ENCODE results near the gene CCNY.
A peak's percentile ranks its signal among the peaks of the same experiment; 100 is the strongest.
"Not testable (repeated sequence)": the region's sequence is repeated elsewhere in the genome, so short reads cannot be mapped to it uniquely, and the experiment has no call there.

Gene CCNY

GRCh38 chr10:35336084-35336831 is at the start of gene CCNY:
Gene CCNY, plus strand, starts transcription at chr10:35336509. Its CDS starts 545 bp downstream, at chr10:35337054.
- DNase-seq = peak; percentile 56

DNA sequence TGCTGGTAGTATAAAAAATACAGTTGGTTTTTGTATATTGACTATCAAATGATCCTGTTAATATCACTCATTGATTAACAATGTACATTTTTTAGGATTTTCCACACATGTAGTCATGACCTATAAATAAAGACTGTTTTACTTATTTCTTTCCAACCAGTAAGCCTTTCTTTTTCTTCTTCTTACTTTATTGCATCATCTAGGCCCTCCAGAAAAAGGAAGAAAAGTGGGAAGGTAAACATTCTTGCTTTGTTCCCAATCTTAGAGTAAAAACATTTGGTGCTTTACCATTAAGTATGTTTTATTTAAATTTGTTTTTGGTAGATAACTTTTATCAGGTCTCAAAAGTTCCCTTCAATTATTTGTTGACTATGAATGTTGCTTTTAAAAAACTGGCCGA is 47.1 kb upstream of the CCNY start:
- DNase-seq = no peak
- in situ Hi-C loops (cut with HindIII; ENCODE audit: low pct_ligation_motif_present, low pct_unique_long_range_greater_than_20kb, low sequenced_read_pairs) = no loop called here

More at GRCh38 chr10:35336084-35336831, at the start of gene CCNY:
- in situ Hi-C loops (cut with HindIII; ENCODE audit: low pct_ligation_motif_present, low pct_unique_long_range_greater_than_20kb, low sequenced_read_pairs) = no loop called here

DNA sequence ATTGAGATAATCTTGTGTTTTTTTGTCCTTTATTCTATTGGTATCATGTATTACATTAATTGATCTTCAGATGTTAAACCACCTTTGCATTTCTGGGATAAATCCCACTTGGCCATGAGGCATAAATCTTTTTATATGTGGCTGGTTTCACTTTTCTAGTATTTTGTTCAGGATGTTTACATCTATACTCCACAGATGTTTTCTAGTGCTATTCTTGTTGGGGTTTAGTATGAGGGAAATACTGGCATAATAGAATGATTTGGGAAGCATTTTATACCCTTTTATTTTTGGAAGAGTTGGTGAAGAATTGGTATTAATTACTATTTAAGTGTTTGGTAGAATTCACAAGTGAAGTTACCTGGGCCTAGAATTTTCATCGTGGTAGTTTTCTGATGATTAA is 41.8 kb upstream of the CCNY start:
- in situ Hi-C loops (cut with HindIII; ENCODE audit: low pct_ligation_motif_present, low pct_unique_long_range_greater_than_20kb, low sequenced_read_pairs) = no loop called here
- no peak for DNase-seq

DNA sequence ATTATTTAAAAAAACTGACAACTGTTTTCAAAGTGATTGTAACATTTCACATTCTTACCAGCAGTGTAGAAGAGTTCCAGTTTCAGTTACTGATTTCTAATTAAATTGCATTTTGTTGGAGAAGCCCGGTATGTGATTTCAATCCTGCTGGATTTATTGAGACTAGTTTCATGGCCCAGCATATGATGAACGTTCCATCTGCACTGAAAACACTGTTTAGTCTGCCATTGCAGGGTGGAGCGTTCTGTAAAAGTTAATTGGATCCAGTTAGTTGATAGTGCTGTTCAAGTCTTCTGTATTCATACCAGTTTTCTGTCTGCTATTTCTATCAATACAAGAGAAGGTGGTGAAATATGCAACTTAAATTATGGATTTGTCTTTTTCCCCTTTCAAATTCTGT is 37.3 kb upstream of the CCNY start:
- no peak for DNase-seq
- in situ Hi-C loops (cut with HindIII; ENCODE audit: low pct_ligation_motif_present, low pct_unique_long_range_greater_than_20kb, low sequenced_read_pairs) = no loop called here

- DNase-seq = no peak
- in situ Hi-C loops (cut with HindIII; ENCODE audit: low pct_ligation_motif_present, low pct_unique_long_range_greater_than_20kb, low sequenced_read_pairs) = no loop called here
These were observed 36.1 kb upstream of the CCNY start for GRCh38 chr10:35300063-35300699.

DNA sequence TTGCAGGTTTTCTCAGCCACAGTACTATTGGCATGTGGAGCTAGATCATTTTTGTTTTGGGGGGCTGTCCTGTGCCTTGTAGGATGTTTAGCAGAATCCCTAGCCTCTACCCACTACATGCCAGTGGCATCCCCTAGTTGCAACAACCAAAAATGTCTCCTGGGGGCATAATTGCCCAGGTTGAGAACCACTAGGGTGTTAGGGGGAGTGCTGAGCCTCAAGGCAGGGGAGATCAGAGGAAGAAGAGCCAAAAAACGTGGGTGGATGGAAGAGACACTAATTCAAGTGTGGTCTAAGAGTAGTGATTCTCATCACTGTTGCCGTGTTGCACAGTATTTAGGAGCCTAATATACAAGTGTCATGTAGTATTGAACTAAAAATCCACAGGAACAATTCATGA is 31.7 kb upstream of the CCNY start:
- DNase-seq = no peak
- in situ Hi-C loops (cut with HindIII; ENCODE audit: low pct_ligation_motif_present, low pct_unique_long_range_greater_than_20kb, low sequenced_read_pairs) = no loop called here

- peak; percentile 26 for DNase-seq
- in situ Hi-C loops (cut with HindIII; ENCODE audit: low pct_ligation_motif_present, low pct_unique_long_range_greater_than_20kb, low sequenced_read_pairs) = no loop called here
These were observed 29.5 kb upstream of the CCNY start for GRCh38 chr10:35306852-35307251.

- in situ Hi-C loops (cut with HindIII; ENCODE audit: low pct_ligation_motif_present, low pct_unique_long_range_greater_than_20kb, low sequenced_read_pairs) = no loop called here
- DNase-seq = no peak
These were observed 29.0 kb upstream of the CCNY start for GRCh38 chr10:35307297-35307696.

GRCh38 chr10:35308809-35309208 is 27.5 kb upstream of the CCNY start:
- DNase-seq = no peak
- in situ Hi-C loops (cut with HindIII; ENCODE audit: low pct_ligation_motif_present, low pct_unique_long_range_greater_than_20kb, low sequenced_read_pairs) = no loop called here

DNA sequence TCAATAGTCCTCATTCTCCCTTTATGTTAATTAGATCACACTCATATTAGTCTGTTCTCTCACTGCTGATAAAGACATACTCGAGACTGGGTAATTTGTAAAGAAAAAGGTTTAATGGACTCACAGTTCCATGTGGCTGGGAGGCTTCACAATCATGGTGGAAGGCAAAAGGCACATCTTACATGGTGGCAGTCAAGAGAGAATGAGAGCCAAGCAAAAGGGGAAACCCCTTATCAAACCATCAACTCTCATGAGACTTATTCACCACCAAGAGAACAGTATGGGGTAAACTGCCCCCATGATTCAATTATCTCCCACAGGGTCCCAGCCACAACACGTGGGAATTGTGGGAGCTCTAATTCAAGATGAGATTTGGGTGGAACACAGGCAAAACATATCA is 22.2 kb upstream of the CCNY start:
- in situ Hi-C loops (cut with HindIII; ENCODE audit: low pct_ligation_motif_present, low pct_unique_long_range_greater_than_20kb, low sequenced_read_pairs); DNase-seq: not testable (repeated sequence)

- DNase-seq; in situ Hi-C loops (cut with HindIII; ENCODE audit: low pct_ligation_motif_present, low pct_unique_long_range_greater_than_20kb, low sequenced_read_pairs): not testable (repeated sequence)
These were observed 21.1 kb upstream of the CCNY start for GRCh38 chr10:35315235-35315634.

- no peak for DNase-seq
- in situ Hi-C loops (cut with HindIII; ENCODE audit: low pct_ligation_motif_present, low pct_unique_long_range_greater_than_20kb, low sequenced_read_pairs) = no loop called here
These were observed 19.9 kb upstream of the CCNY start for GRCh38 chr10:35316218-35316967.

DNA sequence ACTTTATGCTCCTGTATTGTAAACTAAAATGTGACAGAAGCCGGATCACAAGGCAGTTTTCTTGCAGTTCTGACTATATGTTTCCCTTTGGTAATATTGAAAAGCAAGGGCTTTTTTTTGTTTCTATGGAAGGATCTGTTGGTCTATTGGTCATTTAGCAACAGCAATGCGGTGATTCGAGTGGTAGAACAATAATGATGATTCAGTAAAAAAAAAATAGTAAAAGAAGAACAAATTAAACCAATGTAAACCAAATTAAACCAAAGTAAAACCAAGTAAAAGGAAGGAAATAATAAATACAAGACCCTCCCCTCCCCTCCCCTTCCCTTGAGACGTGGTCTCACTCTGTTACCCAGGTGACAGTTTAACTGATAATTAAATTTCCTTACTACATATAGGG is 17.8 kb upstream of the CCNY start:
- in situ Hi-C loops (cut with HindIII; ENCODE audit: low pct_ligation_motif_present, low pct_unique_long_range_greater_than_20kb, low sequenced_read_pairs) = no loop called here
- no peak for DNase-seq

GRCh38 chr10:35320341-35320740 is 16.0 kb upstream of the CCNY start:
- DNase-seq = peak; percentile 28
- in situ Hi-C loops (cut with HindIII; ENCODE audit: low pct_ligation_motif_present, low pct_unique_long_range_greater_than_20kb, low sequenced_read_pairs) = no loop called here

DNA sequence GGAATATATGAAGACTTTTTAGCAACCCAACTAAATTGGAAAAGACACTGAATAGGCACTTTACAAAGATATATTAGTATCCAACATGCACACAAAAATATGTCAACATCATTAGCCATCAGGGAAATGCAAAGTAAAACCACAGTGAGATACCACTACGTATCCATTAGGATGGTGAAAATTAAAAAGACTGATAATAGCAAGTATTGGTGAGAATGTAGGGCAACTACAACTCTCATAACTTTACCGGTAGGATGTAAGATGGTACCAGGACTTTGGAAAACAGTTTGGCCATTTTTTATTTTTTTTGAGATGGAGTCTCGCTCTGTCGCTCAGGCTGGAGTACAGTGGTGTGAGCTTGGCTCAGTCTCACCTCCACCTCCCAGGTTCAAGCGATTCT is 13.7 kb upstream of the CCNY start:
- in situ Hi-C loops (cut with HindIII; ENCODE audit: low pct_ligation_motif_present, low pct_unique_long_range_greater_than_20kb, low sequenced_read_pairs) = no loop called here
- DNase-seq = no peak

DNA sequence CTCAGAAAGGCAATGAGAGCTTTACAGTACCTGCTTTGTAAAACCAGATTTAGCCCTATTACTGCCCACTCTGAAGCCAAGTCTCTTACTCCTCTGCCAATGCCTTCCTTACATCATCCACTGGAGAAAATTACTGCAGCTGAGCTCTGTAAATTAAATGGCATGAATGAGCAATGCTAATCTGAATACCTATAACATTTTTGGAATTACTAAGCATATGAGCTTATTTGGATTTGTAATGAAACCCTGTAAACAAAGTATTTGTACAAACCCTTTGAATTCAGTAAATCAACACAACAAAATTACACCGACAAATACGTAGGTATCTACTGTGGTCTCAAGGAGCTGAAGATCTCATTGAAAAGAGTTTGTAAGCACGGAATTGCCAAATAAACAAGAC is 12.1 kb upstream of the CCNY start:
- in situ Hi-C loops (cut with HindIII; ENCODE audit: low pct_ligation_motif_present, low pct_unique_long_range_greater_than_20kb, low sequenced_read_pairs) = no loop called here
- DNase-seq = no peak

- no peak for DNase-seq
- in situ Hi-C loops (cut with HindIII; ENCODE audit: low pct_ligation_motif_present, low pct_unique_long_range_greater_than_20kb, low sequenced_read_pairs) = no loop called here
These were observed 9.7 kb upstream of the CCNY start for GRCh38 chr10:35326466-35327235.

DNA sequence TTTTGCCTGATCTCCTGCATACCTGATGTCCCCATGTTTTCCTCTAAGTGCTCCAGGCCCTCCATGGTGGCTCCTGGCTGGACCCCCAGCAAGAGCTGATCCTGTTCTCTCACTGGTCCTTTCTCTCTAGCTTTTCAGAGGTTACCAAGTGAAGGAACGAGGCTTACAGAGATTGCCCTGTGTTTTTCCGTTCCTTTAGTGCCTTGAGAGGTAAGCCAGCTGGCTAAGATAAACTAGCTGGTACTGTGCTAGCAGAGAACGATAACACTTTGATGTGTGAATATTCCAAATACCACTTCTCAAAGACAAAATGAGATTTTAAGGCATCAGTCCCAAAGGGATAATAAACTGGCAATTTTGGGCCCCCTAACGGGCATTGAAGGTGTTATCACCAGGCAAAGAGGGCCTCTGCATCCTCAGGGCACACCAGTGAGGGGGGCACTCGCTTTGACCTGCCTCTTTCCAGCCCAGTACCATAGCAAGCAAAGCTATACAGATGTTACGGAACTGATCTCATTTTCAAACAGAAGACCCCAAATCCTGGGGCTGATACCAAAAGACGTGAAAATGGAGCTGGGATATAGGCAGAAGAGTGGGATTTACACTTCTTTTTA is 8.4 kb upstream of the CCNY start:
- in situ Hi-C loops (cut with HindIII; ENCODE audit: low pct_ligation_motif_present, low pct_unique_long_range_greater_than_20kb, low sequenced_read_pairs) = no loop called here
- DNase-seq = no peak
